GM21717 (cell line): Measurements from ENCODE around the gene NFATC2.
A peak's percentile ranks its signal among the peaks of the same experiment; 100 is the strongest.
"Not testable (repeated sequence)": the region's sequence is repeated elsewhere in the genome, so short reads cannot be mapped to it uniquely, and the experiment has no call there.

Source experiments
- ATAC-seq: cut with Tn5 transposase; IDR thresholded peaks from one replicate; pipeline ENCODE4 v1.9.1; 2021; ENCODE audit warnings: mild to moderate bottlenecking, moderate library complexity; ENCODE audit not compliant: unreplicated experiment

The NFATC2 gene

DNA sequence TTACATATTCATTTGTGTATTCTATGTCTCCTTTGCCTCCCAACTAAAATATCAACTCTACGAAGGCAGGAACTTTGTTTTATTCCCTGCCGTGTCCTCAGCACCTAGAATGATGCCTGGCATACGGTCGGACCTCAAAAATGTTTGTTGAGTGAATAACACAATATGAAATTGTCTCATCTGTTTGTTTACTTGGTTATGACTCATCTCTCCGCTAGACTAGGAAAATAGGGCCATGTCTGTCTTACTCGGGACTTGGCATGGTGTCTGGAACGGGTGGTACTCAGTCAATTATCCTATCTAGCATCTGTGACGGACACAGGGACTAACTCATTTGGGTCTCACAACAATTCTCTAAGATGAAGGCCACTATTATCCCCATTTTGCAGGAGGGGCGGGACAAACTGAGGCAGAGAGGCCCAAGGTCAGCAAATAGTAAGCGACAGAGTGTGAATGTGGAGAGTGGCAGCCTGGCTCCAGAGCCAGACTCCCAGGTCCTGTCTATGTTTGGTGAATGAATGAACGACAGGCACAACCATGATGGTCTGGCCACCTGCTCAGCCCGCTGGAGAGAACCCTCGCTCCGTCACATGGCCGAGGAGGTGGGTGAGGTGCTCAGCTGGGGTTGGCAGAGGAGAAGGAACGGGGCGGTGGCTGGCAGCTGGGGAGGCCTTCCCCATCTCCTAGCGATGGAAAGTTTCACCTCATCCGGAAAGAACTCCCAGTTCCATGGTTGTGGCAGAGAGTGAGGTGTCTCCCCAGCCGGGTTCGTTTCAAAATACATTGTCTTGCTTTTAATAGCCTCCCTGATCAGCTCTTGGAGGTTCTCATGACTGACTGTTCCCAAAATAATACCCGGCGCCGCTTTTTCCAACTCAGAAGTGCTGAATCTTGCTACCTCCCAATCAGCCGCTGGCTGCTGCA lies 27.6 kb upstream of the NFATC2 start:
- ATAC-seq, result no peak

DNA sequence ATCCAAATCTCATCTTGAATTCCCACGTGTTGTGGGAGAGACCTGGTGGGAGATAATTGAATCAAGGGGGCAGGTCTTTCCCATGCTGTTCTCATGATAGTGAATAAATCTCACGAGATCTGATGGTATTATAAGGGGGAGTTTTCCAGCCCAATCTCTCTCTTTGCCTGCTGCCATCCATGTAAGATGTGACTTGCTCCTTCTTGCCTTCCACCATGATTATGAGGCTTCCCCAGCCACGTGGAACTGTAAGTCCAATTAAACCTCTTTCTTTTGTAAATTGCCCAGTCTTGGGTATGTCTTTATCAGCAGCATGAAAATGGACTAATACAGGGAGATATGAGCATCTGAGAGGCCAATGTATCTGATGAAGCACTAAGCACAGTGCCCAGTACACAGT lies 26.0 kb upstream of the NFATC2 start:
- ATAC-seq, result not testable (repeated sequence)

DNA sequence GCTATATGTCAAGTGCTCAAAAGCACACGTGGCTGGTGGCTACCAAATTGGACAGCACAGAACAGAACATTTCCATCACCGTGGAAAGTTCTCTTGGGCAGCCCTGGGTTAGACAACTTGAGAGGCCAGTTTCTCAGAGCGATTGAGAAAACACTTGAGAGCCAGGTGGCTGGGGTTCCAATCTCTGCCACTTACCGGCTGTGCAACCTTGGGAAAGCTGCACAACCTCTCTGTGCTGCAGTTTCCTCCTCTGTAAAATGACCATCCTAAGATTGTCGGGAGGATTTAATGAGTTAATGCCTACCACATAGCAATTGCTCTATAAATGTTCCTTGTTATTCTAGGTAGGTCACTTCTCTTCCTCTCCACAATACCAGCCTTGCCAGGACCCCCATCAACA lies 25.1 kb upstream of the NFATC2 start:
- ATAC-seq, result no peak

DNA sequence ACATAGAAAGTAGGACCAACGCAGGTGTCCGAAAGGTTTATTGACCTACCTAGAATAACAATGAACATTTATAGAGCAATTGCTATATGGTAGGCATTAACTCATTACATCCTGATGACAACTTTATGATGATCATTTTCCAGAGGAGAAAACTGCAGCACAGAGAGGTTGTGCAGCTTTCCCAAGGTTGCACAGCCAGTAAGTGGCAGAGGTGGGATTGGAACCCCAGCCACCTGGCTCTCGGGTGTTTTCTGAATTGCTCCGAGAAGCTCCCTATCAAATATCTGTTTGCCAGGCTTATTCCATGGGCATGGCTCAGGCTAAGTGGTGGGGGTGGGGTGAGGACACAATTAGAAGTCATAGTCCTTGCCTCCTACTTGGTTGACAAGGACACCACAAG lies 24.1 kb upstream of the NFATC2 start:
- no peak for ATAC-seq

DNA sequence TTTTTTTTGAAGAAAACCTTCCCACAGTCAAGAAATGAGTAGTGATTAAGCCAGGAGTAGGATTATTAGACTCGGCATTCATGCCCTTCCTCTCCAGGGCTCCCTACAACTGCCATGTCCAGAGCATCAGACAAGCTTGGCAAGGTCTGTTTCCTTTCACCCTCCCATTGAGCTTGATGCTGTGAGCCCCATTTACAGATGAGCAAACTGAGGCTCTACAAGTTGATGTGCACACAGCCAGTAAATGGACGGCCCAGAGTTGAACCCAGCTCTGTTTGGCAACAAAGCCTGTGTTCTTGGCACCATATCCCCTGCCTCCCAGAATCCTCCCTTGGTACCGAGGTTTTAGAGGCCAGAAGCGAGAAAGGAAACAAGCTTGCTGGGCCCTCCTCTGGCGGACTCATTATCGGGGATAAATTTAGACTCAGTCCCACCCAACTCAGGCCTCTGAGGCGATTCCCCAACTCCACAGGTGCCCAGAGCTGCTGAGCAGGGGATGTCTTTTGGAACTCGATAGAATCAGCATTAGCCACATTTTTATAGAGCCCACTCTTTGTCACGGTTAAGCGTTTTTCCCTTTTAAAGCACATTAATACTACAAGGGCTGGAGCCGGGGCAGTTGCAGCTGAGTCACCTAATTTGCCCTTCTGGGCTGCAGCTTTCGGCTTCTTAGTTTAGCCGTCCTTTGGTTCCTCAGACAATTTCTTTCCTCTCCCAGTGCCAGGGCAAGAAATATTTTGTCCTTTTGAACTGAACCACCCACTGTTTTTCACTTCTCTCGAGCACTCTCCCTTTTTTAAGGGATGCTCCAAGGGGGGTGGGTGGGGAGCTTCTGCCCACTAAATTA lies 23.0 kb upstream of the NFATC2 start:
- ATAC-seq, result no peak

DNA sequence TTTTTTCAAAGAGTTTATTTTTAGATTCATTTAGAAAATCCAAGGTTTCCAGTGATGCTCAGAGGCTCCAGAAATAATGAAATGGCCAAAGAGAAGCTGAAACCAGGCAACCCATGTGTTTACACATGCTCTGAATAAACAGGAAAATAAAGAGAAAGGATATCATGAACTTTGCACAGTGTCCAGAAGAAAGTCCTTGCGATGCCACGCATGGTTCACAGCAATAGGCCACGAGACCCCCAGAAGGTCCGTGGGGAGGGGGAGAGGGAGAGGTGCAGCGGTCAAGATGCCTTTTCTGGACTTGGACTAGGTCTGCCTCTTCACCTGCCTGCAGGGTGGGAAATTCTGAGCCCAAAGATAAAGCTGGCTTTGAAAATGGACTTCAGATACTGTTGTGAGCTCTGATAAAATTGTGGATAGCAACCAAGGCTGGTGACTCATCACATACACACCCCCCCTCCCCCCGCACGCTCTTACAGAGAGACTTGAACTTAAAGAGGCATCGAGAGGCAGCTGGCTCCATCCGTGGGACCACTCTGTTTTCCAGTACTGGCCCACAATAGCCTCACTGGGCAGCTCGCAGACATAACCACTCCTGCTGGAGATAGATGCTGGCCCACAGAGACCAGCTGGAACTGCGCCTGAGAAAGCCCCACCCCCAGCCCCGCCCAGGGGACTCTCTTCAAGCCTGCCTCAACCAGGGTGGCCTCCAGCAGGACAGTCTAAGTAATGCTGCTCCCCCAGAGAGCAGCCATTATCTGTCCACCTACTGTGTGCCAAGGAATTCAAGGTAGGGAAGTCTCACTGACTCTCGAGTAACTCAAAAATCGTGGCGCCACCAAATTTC lies 21.2 kb upstream of the NFATC2 start:
- ATAC-seq, result no peak

DNA sequence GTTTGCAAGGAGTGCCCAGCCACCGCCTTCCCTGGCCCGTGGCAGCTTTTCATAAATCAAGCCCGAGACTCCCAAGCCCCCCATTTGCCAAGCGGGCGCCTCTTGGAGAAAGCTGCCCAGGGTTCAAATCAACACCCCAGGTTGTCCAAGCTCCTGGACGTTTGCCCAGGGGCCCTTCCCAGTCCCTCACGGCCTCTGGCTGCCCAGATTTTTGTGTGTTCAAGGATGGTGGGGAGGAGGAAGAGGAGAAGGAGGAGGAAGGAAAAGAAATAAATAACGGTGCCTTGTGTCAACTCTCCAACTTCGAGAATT lies 20.6 kb upstream of the NFATC2 start:
- no peak for ATAC-seq

DNA sequence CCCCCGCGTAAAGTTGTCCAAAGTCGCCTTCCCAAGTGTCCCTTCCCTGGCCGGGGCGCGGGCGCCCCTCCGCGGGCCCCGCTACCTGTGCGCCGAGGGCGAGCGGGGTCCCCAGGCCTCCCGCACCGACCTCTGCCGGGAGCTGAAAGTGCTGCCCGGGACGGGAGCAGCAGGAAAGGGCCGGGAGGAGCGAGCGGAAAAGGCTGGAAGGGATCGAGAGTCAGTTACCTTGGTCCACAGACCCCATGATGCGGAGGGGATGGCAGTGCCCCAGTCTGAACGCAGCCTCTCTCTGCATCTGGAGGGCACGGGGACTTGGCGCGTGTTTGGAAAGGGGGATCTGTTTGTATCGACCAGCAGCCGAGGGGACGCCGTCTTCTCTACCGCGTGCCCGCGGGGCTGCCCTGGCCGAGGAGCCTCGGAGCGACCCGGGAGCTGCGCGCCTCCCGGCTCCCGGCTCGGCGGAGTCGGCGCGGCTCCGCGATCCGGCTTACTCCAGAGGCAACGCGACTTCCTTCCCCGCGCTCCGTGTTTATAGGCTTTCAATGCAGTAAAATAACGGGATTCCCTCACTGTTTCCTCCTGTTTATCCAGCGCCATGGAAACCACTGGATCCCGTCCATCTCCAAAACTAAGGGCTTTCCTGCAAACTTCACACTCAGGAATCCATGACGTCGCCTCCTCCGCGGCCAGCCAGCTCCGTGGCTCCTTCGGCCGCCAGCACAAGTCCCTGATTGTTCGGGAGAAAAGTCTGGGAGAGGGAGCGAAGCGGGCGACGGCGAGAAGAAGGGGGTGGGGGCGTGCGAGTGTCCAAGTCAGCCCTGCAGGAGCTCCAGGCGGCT lies 20.0 kb upstream of the NFATC2 start:
- ATAC-seq, result no peak

DNA sequence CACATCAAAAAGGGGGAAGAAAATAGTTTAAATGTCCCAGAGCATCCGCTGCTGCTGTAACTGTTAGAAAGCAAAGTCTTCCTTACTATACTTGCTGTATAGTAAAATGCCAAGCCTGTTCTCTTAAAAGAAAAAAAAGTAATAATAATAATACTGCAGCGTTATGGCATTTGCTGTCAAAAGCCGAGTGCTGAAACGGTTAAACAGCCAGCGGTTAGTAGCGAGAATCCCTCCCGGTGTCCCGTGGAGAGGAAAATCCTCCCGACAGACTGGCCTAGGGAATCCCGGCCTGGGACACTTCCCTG lies 19.5 kb upstream of the NFATC2 start:
- no peak for ATAC-seq

DNA sequence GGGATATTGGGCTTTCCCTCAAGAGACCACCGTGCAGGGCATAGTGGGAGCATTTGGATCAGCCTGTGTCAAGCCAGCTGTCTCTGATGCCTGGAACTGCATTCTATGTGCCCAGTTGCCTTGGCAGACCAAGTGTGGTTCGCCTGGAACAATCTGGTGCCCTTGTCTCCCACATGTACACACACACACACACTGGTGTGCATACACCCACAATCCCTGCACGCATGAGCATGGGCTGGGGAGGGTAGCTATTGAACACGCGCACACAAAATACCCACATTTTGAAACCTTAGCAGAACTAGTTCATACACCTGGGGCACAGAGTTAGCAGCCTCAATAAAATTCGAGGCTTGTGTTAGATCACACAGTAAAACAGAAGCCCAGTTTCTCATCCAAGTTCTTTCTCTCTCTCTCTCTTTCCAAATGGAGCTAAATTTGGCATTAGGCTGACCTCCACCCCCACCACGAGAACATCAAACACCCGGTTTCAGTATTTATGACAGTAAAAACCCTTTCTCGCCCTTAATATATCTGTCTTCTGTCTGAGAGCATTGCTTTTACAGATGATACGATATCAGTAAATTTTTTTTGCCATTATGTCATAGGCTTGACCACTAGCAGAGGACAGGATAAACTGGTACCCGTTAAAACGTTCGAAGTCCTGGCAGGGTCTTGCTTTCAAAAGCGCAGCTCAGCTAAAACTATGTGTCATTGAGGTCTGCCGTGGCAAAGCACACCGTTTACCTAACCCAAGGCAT lies 18.2 kb upstream of the NFATC2 start:
- ATAC-seq, result no peak

DNA sequence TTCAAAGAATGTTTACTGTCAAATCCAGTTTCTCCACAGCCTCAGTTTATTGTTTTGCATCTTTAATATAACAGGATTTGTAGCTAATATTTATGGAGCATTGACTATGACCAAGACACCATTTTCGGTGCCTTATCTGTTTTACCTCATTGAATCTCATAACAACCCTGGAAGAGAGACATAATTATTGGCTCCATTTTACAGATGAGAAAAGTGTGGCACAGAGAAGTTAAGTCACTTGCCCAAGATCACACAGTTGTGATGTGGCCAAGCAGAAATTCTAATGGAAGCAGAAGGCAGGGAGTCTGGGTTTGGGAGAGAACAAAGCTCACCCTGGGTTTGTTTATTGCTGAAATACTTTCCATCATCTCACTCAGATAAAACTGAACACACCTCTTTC lies 17.5 kb upstream of the NFATC2 start:
- no peak for ATAC-seq

DNA sequence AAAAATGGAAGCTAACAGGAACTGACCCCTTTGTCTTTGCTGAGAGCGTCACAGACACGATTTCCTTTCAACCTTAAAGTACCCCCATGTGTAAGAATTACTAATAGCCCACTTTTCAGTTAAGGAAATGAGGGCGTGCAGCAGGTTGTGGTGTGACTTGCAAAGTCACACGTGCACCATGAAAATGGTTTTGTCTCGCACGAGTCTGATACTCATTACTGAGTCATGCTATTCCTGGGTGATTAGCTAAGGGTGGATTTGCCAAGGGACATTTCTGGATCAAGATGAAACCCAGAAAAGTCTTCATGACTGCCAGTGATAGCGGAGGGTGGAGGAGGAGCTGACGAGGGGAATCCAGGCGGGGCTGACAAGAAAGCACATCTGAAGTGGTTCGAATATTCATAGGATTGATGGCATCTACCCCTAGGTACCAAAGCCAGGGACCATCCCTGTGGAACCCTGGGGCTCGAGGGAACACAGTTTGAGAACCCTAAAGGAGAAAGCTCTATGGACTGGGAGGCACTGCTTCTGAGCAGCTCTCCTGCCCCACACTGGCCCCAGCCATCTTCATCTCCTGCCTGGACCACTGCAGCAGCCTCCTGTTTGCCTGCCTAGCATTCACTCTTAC lies 12.1 kb upstream of the NFATC2 start:
- no peak for ATAC-seq

DNA sequence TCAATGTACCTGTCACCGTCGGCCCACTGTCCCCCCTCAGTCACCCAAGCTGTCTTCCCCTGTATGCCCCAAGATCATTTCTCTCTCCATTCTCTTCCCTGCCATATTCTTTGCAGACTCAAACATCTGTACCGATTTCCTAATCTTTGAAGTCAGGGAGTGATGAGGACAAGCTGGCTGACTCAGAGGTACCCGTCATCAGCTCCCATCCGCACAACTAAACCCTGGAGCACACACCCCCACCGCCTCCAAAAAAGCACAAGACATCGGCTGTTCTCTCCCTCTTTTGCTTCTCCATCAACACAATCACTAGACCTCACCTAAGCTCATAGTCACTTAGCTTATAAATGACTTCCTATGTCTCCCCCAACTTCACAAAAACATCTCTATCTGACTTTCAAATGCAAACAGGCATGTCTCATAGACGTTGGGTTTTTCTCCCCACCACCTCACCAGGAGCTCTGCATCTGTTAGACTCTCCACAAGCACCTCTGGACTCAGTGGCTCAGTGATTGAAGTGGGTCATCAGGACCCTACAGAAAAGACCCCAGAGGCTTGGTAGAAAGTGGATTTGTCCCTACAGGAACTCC lies 11.5 kb upstream of the NFATC2 start:
- no peak for ATAC-seq

DNA sequence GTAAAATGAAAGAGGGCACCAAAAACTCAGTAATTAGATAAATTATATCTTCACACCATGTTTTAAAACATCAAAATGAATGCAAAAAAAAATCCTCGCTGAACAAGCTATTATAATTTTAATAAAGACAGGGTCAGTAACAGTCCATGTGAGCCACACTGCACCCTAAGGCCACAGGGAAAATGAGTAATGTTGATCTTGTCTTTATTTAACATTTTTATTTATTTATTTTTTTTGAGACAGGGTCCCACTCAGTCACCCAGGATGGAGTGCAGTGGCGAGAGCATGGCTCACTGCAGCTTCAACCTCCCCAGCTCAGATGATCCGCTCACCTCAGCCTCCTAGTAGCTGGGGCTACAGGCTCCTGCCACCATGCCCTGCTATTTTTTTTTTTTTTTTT lies 8.7 kb upstream of the NFATC2 start:
- ATAC-seq, result no peak

DNA sequence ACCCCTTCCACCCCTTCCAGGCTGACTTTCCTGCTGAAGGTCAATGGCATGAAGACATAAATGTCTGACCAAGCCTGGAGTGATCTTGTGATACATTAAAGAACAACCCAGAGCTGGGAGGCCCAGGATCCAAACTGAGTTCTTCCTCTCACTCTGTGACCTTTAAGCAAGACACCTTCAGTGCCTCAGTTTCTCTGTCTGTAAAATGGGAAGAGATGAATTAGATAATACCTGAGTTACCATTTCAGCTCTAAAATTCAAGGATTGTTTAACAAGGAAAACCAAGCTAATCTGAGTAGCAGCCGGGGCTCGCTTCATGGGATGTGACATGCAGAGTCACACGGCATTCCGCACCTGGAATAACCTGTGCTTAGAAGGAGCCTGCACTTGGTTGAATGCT lies 7.0 kb upstream of the NFATC2 start:
- no peak for ATAC-seq

DNA sequence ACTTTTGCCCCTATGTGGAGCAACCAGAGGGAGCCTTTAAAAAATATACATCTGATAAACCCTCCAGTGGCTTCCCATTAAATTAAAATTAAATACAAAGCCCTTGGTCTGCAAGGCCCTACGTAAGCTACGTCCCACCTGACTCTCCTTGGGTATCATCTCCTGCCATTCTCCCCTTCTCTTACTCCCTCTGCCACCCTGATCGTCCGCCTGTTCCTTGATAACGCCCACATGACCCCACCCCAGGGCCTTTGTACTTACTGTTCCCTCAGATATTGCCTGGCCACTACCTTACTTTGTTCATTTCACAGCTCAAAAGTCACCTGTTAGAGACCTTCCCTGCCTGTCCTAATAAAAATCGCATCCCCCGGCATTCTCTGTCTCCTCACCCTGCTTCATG lies 5.4 kb upstream of the NFATC2 start:
- no peak for ATAC-seq

DNA sequence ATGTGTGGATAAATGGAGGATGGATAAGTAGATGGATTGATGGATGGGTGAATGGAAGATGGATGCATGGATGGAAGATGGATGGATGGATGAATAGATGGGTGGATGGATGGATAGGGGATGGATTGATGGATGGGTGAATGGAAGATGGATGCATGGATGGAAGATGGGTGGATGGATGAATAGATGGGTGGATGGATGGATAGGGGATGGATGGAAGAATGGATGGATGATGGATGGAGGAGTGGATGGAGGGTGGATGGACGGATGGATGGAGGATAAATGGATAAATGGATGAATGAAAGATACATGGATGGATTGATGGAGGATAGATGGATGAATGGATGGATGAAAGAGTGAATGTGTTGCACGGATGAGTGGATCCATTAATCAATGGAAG lies 3.0 kb upstream of the NFATC2 start:
- ATAC-seq, result no peak

DNA sequence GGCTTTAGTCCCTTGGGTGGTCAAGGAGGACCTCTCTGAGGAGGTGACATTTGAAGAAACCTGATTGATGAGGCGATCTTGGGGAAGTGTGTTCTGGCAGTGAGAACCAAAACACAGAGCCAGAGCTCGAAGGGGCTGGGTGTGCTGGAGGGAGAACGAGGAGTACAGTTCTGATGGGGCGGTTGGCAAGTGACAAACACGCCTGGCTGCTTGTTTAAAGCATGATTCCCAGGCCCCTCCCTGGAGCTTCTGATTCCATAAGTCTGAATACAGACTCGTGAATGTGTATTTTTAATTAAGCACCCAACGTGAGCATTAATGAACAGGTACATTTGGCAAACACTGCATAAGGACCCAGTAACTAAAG lies 886 bp upstream of the NFATC2 start:
- ATAC-seq, result no peak

DNA sequence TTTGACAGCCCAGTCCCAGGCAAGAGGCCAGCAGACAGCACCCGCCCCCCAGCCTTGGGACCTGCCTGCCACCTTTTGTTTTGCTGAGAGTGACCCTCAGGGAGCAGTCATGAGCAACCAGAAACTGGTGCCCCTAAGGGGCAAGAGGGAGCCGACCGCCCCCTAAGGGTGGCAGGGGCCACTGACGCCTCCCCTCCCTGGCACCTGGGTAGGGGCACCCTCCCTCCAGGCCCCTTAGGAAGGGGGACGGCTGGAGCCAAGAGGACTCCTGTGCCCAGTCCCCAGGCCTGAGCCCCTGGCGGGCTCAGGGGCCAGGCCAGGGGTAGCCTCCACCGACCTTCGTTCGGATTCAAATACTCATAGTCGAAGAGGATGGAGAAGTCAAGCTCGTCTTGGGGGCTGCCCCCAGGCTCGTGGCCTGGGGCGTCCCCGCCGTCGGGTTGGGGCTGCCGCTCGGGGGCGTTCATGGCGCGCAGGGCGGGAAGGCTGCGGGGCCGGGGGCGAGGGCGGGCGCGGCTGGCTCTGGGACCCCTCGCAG lies 417 bp downstream of the NFATC2 start:
- ATAC-seq, result peak; percentile 35
